ENCODE data around the gene OR2J3.

- TF ChIP-seq CTCF (IDR thresholded peaks at IDR 0.05), result no peak
- no peak for TF ChIP-seq POLR2A (IDR thresholded peaks at IDR 0.05)
Measured at GRCh38 chr6:29081312-29081711, 26.5 kb upstream of the OR2J3 start.
